DMS53 treated with DMSO at 0.1 percent for 48 hours (cell line): ENCODE results near the gene LILRB1.
"Not testable (repeated sequence)": the region's sequence is repeated elsewhere in the genome, so short reads cannot be mapped to it uniquely, and the experiment has no call there.

Source experiments
- DNase-seq: peaks from one replicate; lab custom pipeline; 2025; ENCODE audit not compliant: unreplicated experiment; lab: John Stamatoyannopoulos, UW

The LILRB1 gene

GRCh38 chr19:54624934-54625730 is 5.2 kb upstream of the LILRB1 start:
- DNase-seq = not testable (repeated sequence)

- no peak for DNase-seq
Observed at GRCh38 chr19:54626757-54627156, 3.5 kb upstream of the LILRB1 start.

GRCh38 chr19:54627912-54628311 is 2.4 kb upstream of the LILRB1 start:
- DNase-seq = not testable (repeated sequence)

GRCh38 chr19:54630782-54631181 is 498 bp downstream of the LILRB1 start:
- DNase-seq = no peak

- DNase-seq = not testable (repeated sequence)
Observed at GRCh38 chr19:54631489-54632337, 1.4 kb downstream of the LILRB1 start.

- not testable (repeated sequence) for DNase-seq
Observed at GRCh38 chr19:54632517-54632916, 2.2 kb downstream of the LILRB1 start.

- no peak for DNase-seq
Observed at GRCh38 chr19:54633401-54633800, 3.1 kb downstream of the LILRB1 start.

GRCh38 chr19:54636081-54636480 is 5.8 kb downstream of the LILRB1 start:
- DNase-seq = not testable (repeated sequence)

GRCh38 chr19:54638683-54639082 is 8.4 kb downstream of the LILRB1 start:
- DNase-seq = no peak

GRCh38 chr19:54642953-54643352 is 12.7 kb downstream of the LILRB1 start:
- DNase-seq = not testable (repeated sequence)

- not testable (repeated sequence) for DNase-seq
Observed at GRCh38 chr19:54643583-54643982, 13.3 kb downstream of the LILRB1 start.

GRCh38 chr19:54644056-54644455 is 13.8 kb downstream of the LILRB1 start:
- DNase-seq = no peak

- no peak for DNase-seq
Observed at GRCh38 chr19:54646331-54646841, 16.1 kb downstream of the LILRB1 start.

- DNase-seq = no peak
Observed at GRCh38 chr19:54648129-54648528, 17.8 kb downstream of the LILRB1 start.

- no peak for DNase-seq
Observed at GRCh38 chr19:54650108-54650655, 19.9 kb downstream of the LILRB1 start.

GRCh38 chr19:54653181-54653809 is 23.0 kb downstream of the LILRB1 start:
- peak; percentile 6 for DNase-seq

- no peak for DNase-seq
Observed at GRCh38 chr19:54654447-54655321, 24.4 kb downstream of the LILRB1 start.

GRCh38 chr19:54659300-54659699 is 29.0 kb downstream of the LILRB1 start:
- DNase-seq = no peak

- DNase-seq = no peak
Observed at GRCh38 chr19:54660306-54660705, 30.0 kb downstream of the LILRB1 start.

- DNase-seq = no peak
Observed at GRCh38 chr19:54660964-54661363, 30.7 kb downstream of the LILRB1 start.
